Esophagus muscularis mucosa (tissue), 4 donors: Measurements from ENCODE around the gene MEF2A. TPM values are rescaled to one million over a fixed set of nuclear protein-coding genes. Genes with fewer than 3 reads are reported as not detected.

ENCODE experiments used
- DNase-seq: peaks from one replicate; pipeline ENCODE4 v3.0.0-alpha.2; 2017; ENCODE audit errors: extremely low spot score
- H3K27ac ChIP-seq, 4 donors: fragments of 200-600 bp; sonication (generic); replicated peaks in 1 of 4; 1 replicate in 3 of 4; 2 replicates in 1 of 4; pipeline ENCODE4 v1.5.1; 2016 to 2019; ENCODE audit warnings: mild to moderate bottlenecking in 1 of 4
- H3K27me3 ChIP-seq, 4 donors: fragments of 200-600 bp; sonication (generic); one replicate each; pipeline versions ENCODE4 v1.5.1 to v1.6.0; 2016 to 2019
- H3K36me3 ChIP-seq, 4 donors: fragments of 200-600 bp; sonication (generic); one replicate each; pipeline ENCODE4 v1.5.1; 2016 to 2019
- H3K4me1 ChIP-seq, 4 donors: fragments of 200-600 bp; sonication (generic); one replicate each; pipeline ENCODE4 v1.5.1; 2016 to 2019
- H3K4me3 ChIP-seq, 4 donors: fragments of 200-600 bp; sonication (generic); 1 replicate in 2 of 4; 2 replicates in 2 of 4; pipeline ENCODE4 v1.5.1; 2016 to 2019; ENCODE audit warnings: mild to moderate bottlenecking in 4 of 4, moderate library complexity in 1 of 4
- H3K9me3 ChIP-seq, 4 donors: fragments of 200-600 bp; sonication (generic); 1 replicate in 3 of 4; 2 replicates in 1 of 4; pipeline ENCODE4 v1.5.1; 2016 to 2019
- EP300 ChIP-seq: sonication (generic); formaldehyde crosslinking; IDR thresholded peaks from one replicate; pipeline ENCODE4 v1.6.1; 2017; ENCODE audit warnings: antibody characterized with exemption
- POLR2A ChIP-seq: fragments of 450-650 bp; IDR thresholded peaks from one replicate; pipeline ENCODE4 v1.6.1; 2017; ENCODE audit warnings: antibody characterized with exemption, moderate library complexity, mild to moderate bottlenecking, low read depth
- POLR2AphosphoS5 ChIP-seq, 2 donors: sonication (generic); formaldehyde crosslinking; IDR thresholded peaks; one replicate each; pipeline ENCODE4 v1.6.1; 2017; ENCODE audit warnings: antibody characterized with exemption in 2 of 2
- WGBS: methylation state at CpG from one replicate; pipeline ENCODE4 v1.1.5; 2018; 5-methylcytosine and 5-hydroxymethylcytosine counted together
- intact Hi-C: fragments of 100-400 bp; cut with DNase I; formaldehyde crosslinking; loops from one replicate; pipeline ENCODE4 v1.15.1; 2023
- total RNA-seq, 4 donors: library from RNA; depleted of rRNA; stranded (reverse); fragments of >200 nt; gene quantifications; one replicate each; pipeline versions ENCODE4 v1.1.0 to v1.2.1, GENCODE V29; 2016
- TF ChIP-seq, protein P1 (sequence below), 3 experiments: fragments of 200-600 bp in 2 of 3; fragments of 450-650 bp in 1 of 3; sonication (generic) in 2 of 3; IDR thresholded peaks; one replicate each; pipeline ENCODE4 v1.5.1; 2017 to 2019; ENCODE audit warnings: antibody characterized with exemption in 3 of 3, mild to moderate bottlenecking in 2 of 3, moderate library complexity in 1 of 3

MEF2A gene
- total RNA-seq, 4 donors from 2014 or later = 63.1 to 76.7 (median 73.3) TPM

DNA sequence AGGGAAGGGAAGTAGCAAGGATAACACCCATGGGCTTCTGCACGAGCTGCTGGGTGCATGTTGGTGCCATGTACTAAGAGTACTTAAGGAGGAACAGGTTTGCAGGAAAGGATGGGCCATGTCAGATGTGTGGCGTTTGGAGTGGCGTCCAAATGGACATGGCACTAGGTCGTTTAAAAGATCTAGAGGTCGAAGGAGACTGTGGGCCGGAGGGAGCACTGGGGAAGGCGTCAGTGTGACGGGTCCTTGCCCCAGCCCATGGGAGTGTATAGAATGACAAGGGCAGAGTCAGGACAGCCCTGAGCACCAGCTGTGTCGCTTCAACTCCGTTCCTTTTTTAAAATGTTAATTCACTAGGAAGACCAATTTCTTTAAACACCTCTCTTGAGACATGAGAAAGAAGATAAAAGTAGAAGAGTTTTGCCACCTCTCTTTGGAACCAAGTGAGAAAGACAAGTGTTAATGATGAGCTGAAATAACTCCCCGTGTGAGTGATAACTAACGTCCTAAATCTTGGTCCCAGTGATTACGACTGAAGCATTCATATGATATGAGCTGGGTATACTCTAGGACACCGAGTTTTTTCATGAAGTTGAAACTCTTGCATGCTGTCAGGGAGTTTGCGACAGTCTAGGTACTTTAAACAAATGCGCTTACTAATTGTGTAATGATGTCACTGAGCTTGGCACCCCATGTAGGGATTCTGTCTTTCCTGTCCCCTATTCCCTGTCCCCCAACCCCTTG is 143.6 kb downstream of the MEF2A start:
- Histone ChIP-seq H3K36me3 (peaks cover 3 to 46% (median 34%) of the 10 kb centered on the region in 4 donors), H3K4me3 (no peak overlapping the region), H3K27ac (peak overlapping the region; percentile 62 to 78 (median 70)), H3K9me3 (no peaks in the 10 kb centered on the region), H3K27me3 (no peaks in the 10 kb centered on the region), H3K4me1 (peaks cover 49 to 72% (median 51%) of the 10 kb centered on the region in 4 donors)
- no peak for DNase-seq
- TF ChIP-seq POLR2A (no peak), EP300 (no peak), POLR2AphosphoS5 (IDR thresholded peaks at IDR 0.05) (no peak)
- TF ChIP-seq, protein P1, sequence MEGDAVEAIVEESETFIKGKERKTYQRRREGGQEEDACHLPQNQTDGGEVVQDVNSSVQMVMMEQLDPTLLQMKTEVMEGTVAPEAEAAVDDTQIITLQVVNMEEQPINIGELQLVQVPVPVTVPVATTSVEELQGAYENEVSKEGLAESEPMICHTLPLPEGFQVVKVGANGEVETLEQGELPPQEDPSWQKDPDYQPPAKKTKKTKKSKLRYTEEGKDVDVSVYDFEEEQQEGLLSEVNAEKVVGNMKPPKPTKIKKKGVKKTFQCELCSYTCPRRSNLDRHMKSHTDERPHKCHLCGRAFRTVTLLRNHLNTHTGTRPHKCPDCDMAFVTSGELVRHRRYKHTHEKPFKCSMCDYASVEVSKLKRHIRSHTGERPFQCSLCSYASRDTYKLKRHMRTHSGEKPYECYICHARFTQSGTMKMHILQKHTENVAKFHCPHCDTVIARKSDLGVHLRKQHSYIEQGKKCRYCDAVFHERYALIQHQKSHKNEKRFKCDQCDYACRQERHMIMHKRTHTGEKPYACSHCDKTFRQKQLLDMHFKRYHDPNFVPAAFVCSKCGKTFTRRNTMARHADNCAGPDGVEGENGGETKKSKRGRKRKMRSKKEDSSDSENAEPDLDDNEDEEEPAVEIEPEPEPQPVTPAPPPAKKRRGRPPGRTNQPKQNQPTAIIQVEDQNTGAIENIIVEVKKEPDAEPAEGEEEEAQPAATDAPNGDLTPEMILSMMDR (IDR thresholded peaks at IDR 0.05) = no peak
- WGBS = 78% methylated on average over 16 of the region's 16 CpGs
- intact Hi-C loops = loop anchor here (5.0 kb wide), 2 partner anchors 142 to 422 kb away; partner anchors contain the start of gene MEF2A

DNA sequence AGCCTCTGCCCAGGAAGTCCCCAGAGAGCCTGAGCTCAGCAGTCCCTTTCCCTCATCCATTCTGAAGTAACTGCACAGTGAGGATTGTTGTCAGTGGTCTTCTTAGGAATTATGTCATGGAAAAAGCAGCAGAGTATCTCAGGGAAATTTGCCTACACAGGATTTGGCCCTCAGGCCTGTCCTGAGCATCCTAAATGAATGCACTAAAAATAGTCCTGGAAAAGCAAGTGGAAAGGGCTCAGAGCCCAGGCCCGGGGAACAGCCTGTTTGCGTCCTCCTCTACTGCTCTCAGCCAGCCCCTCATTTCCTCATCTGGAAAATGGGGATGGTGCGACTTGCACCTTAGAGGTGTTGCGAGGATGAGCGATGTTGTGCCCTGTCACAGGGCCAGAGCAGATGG is 145.8 kb downstream of the MEF2A start:
- Histone ChIP-seq H3K9me3 (no peaks in the 10 kb centered on the region), H3K27ac (peak overlapping the region; percentile 20 to 56 (median 36)), H3K4me1 (peaks cover 55 to 70% (median 60%) of the 10 kb centered on the region in 4 donors), H3K36me3 (peaks cover 3 to 68% (median 45%) of the 10 kb centered on the region in 4 donors), H3K4me3 (no peak overlapping the region), H3K27me3 (no peaks in the 10 kb centered on the region)
- no peak for DNase-seq
- WGBS = 76% methylated on average over 5 of the region's 5 CpGs
- TF ChIP-seq EP300 (no peak), POLR2A (no peak), POLR2AphosphoS5 (IDR thresholded peaks at IDR 0.05) (peak in 1 of 2 donors; percentile 8)
- intact Hi-C loops = no loop called here

DNA sequence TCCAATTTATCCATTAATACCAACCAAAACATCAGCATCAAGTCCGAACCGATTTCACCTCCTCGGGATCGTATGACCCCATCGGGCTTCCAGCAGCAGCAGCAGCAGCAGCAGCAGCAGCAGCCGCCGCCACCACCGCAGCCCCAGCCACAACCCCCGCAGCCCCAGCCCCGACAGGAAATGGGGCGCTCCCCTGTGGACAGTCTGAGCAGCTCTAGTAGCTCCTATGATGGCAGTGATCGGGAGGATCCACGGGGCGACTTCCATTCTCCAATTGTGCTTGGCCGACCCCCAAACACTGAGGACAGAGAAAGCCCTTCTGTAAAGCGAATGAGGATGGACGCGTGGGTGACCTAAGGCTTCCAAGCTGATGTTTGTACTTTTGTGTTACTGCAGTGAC is 146.6 kb downstream of the MEF2A start:
- no peaks in the 10 kb centered on the region for H3K9me3 ChIP-seq
- no peak for DNase-seq
- peaks cover 55 to 71% (median 61%) of the 10 kb centered on the region in 4 donors for H3K4me1 ChIP-seq
- intact Hi-C loops = no loop called here
- no peaks in the 10 kb centered on the region for H3K27me3 ChIP-seq
- 74% methylated on average over 15 of the region's 18 CpGs for WGBS
- TF ChIP-seq POLR2A = no peak
- TF ChIP-seq POLR2AphosphoS5 (IDR thresholded peaks at IDR 0.05) = no peak
- no peak for TF ChIP-seq EP300
- TF ChIP-seq, protein P1 (IDR thresholded peaks at IDR 0.05) = no peak
- H3K4me3 ChIP-seq = no peak overlapping the region
- peaks cover 3 to 69% (median 45%) of the 10 kb centered on the region in 4 donors for H3K36me3 ChIP-seq
- peak overlapping the region in 1 of 4 donors; percentile 56 for H3K27ac ChIP-seq

DNA sequence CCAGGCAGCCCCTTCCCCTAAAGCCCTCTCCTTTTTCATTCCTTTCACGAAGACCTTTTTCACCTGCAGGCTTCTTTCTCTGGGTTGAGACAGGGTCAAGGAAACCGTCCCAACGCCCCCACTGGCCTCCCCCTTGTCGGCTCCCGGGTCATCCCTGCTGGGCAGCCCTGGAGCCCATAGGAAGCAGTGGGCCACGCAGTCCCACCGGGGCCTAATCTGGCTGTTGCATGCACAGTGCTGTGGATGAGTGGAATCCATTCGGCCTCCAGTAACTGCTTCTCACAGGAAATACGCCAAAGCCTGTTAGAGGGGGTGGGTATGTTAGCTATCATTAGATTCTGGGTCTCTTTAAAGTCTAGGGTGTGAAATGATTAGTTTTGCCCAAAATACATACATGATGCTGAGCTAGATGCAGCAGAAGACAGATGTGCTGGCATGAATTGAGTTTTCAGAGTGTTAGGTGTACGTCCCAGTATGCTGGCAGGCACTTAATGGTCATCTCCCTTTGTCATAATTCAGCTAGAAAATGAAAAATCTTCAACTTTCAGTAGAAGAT is 150.8 kb downstream of the MEF2A start:
- H3K4me3 ChIP-seq = peak overlapping the region; percentile 5 to 25 (median 18)
- H3K36me3 ChIP-seq = peaks cover 3 to 56% (median 30%) of the 10 kb centered on the region in 4 donors
- peaks cover 41 to 56% (median 45%) of the 10 kb centered on the region in 4 donors for H3K4me1 ChIP-seq
- WGBS = 70% methylated on average over 10 of the region's 10 CpGs
- TF ChIP-seq POLR2AphosphoS5 (IDR thresholded peaks at IDR 0.05) = no peak
- H3K27me3 ChIP-seq = no peaks in the 10 kb centered on the region
- no peaks in the 10 kb centered on the region for H3K9me3 ChIP-seq
- no peak for DNase-seq
- peak overlapping the region; percentile 38 to 78 (median 62) for H3K27ac ChIP-seq
- intact Hi-C loops = no loop called here

DNA sequence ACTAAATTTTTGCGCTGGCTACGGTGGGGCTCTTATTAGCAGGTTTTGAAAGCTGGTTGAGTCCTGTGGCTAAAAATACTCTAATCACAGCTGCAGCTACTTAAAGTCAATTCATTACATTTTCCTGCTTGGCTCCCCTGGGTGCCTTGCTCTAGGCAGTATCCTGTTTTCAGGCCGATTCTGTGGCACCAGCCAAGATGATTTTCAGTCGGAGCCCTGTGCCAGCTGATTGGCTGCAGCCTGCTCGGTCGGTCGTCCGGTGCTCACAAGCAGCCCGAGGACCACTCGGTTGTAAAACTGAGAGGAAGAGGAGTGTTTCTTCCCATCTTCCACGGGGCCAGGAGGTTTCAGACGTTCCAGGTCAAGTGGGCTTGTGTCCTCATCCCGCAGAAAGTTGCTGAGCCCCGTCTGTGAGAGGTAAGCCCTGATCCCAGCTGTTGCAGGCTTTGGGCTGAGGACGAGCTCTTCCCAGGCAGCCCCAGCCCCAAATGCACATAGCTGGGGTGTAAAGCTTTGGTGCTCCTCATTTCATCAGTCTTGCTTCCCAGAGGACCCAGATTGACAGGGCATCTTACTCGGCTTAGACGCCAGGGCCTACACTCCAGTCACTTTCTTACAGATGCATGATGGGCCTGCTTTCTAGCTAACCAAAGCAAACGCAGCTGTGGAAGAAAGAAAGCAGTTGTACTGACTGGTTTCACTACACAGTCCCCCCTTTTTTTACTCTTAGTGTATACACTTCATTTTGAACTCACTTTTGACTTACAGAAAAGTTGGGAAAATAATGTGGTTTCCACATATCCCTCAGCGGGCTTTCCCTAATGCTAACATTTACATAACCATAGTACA is 151.6 kb downstream of the MEF2A start:
- no peaks in the 10 kb centered on the region for H3K27me3 ChIP-seq
- DNase-seq = no peak
- peak overlapping the region; percentile 5 to 25 (median 18) for H3K4me3 ChIP-seq
- H3K27ac ChIP-seq = peak overlapping the region; percentile 38 to 78 (median 62)
- intact Hi-C loops = no loop called here
- H3K36me3 ChIP-seq = peaks cover 1 to 48% (median 23%) of the 10 kb centered on the region in 4 donors
- 48% methylated on average over 8 of the region's 19 CpGs for WGBS
- H3K9me3 ChIP-seq = no peaks in the 10 kb centered on the region
- peaks cover 36 to 54% (median 42%) of the 10 kb centered on the region in 4 donors for H3K4me1 ChIP-seq
- TF ChIP-seq POLR2AphosphoS5 (IDR thresholded peaks at IDR 0.05) (peak in 1 of 2 donors; percentile 29), POLR2A (no peak), EP300 (no peak)
